HG03066 (cell line): ENCODE results near the gene POLR1F.
"Not testable (repeated sequence)": the region's sequence is repeated elsewhere in the genome, so short reads cannot be mapped to it uniquely, and the experiment has no call there.

ENCODE experiments used
- ATAC-seq: cut with Tn5 transposase; IDR thresholded peaks from one replicate; pipeline ENCODE4 v1.9.1; 2021; ENCODE audit warnings: low read depth; ENCODE audit not compliant: unreplicated experiment

POLR1F gene

GRCh38 chr7:19708397-19709248 lies at the start of gene POLR1F:
Gene POLR1F (minus strand): TSS chr7:19709037. CDS start chr7:19709016, 21 bp downstream.
- ATAC-seq = peak; percentile 99

GRCh38 chr7:19754521-19755116 lies 45.8 kb upstream of the POLR1F start:
- ATAC-seq = no peak

- no peak for ATAC-seq
Measured at GRCh38 chr7:19752020-19752419, 43.2 kb upstream of the POLR1F start.

GRCh38 chr7:19749658-19750057 lies 40.8 kb upstream of the POLR1F start:
- ATAC-seq = no peak

- no peak for ATAC-seq
Measured at GRCh38 chr7:19747740-19748339, 39.0 kb upstream of the POLR1F start.

GRCh38 chr7:19744075-19744474 lies 35.2 kb upstream of the POLR1F start:
- no peak for ATAC-seq

- no peak for ATAC-seq
Measured at GRCh38 chr7:19728716-19729115, 19.9 kb upstream of the POLR1F start.

- no peak for ATAC-seq
Measured at GRCh38 chr7:19725770-19726169, 16.9 kb upstream of the POLR1F start.

GRCh38 chr7:19715499-19715898 lies 6.7 kb upstream of the POLR1F start:
- ATAC-seq = no peak

- no peak for ATAC-seq
Measured at GRCh38 chr7:19713676-19714075, 4.8 kb upstream of the POLR1F start.

- no peak for ATAC-seq
Measured at GRCh38 chr7:19709249-19709578, 377 bp upstream of the POLR1F start.

GRCh38 chr7:19707240-19707639 lies 1.6 kb downstream of the POLR1F start:
- no peak for ATAC-seq

GRCh38 chr7:19705663-19706062 lies 3.2 kb downstream of the POLR1F start:
- ATAC-seq = no peak

- ATAC-seq = no peak
Measured at GRCh38 chr7:19701471-19701870, 7.4 kb downstream of the POLR1F start.

GRCh38 chr7:19700936-19701335 lies 7.9 kb downstream of the POLR1F start:
- no peak for ATAC-seq

- ATAC-seq = no peak
Measured at GRCh38 chr7:19698331-19698730, 10.5 kb downstream of the POLR1F start.

GRCh38 chr7:19696926-19697325 lies 11.9 kb downstream of the POLR1F start:
- ATAC-seq = no peak

GRCh38 chr7:19692111-19692828 lies 16.6 kb downstream of the POLR1F start:
- ATAC-seq = no peak

GRCh38 chr7:19690736-19691135 lies 18.1 kb downstream of the POLR1F start:
- no peak for ATAC-seq

- ATAC-seq = not testable (repeated sequence)
Measured at GRCh38 chr7:19689130-19689529, 19.7 kb downstream of the POLR1F start.

GRCh38 chr7:19681596-19681995 lies 27.2 kb downstream of the POLR1F start:
- no peak for ATAC-seq
